B cell (primary cell): ENCODE data around the gene ATAD3C. TPM values are rescaled to one million over a fixed set of nuclear protein-coding genes. Genes with fewer than 3 reads are reported as not detected.
"Not testable (repeated sequence)": the region's sequence is repeated elsewhere in the genome, so short reads cannot be mapped to it uniquely, and the experiment has no call there.

ENCODE experiments used
- ATAC-seq: fragments of 200-7000 bp; cut with Tn5 transposase; one replicate; pipeline ENCODE4 v1.10.0; 2021; ENCODE audit warnings: low read depth, mild to moderate bottlenecking, moderate number of reproducible peaks, moderate library complexity
- CTCF ChIA-PET: fragments of 350-600 bp; sonication (Branson Sonifier 250); formaldehyde crosslinking; loops from one replicate; lab custom pipeline; 2021; ENCODE audit warnings: antibody characterized with exemption, inconsistent platforms; lab: Charles Lee
- POLR2A ChIA-PET: fragments of 350-600 bp; sonication (Branson Sonifier 250); formaldehyde crosslinking; loops from one replicate; lab custom pipeline; 2021; ENCODE audit warnings: antibody characterized with exemption; lab: Charles Lee
- DNase-seq: peaks from one replicate; pipeline ENCODE4 v3.0.0; 2013
- H2AFZ ChIP-seq: 2 replicates; pipeline ENCODE4 v1.6.1; 2012; ENCODE audit warnings: mild to moderate bottlenecking, low read depth, low read length; ENCODE audit not compliant: insufficient read depth, poor library complexity, severe bottlenecking
- H3K27ac ChIP-seq, 2 donors: 1 replicate in 1 of 2; 2 replicates in 1 of 2; pipeline ENCODE4 v1.5.1; 2012 to 2013; ENCODE audit warnings: low read length in 2 of 2, mild to moderate bottlenecking in 2 of 2, moderate library complexity in 1 of 2
- H3K27me3 ChIP-seq, 4 experiments: fragments of 200-600 bp in 1 of 4; sonication (generic) in 1 of 4; replicated peaks in 1 of 4; 1 replicate in 2 of 4; 2 replicates in 2 of 4; pipeline versions ENCODE4 v1.6.1 to v1.7.0; 2013 to 2016; ENCODE audit warnings: low read length in 3 of 4, mild to moderate bottlenecking in 2 of 4, mixed read lengths in 1 of 4, moderate library complexity in 1 of 4; ENCODE audit not compliant: insufficient read depth in 4 of 4, control insufficient read depth in 3 of 4; ENCODE audit errors: control extremely low read depth in 1 of 4
- H3K36me3 ChIP-seq, 2 experiments: replicated peaks in 1 of 2; 1 replicate in 1 of 2; 2 replicates in 1 of 2; pipeline versions ENCODE4 v1.6.1 to v1.7.1; 2013; ENCODE audit warnings: low read length in 1 of 2; ENCODE audit not compliant: insufficient read depth in 2 of 2, control insufficient read depth in 1 of 2; ENCODE audit errors: control extremely low read depth in 1 of 2, extremely low read depth in 1 of 2
- H3K4me1 ChIP-seq, 2 donors: fragments of 200-600 bp in 1 of 2; sonication (generic) in 1 of 2; 1 replicate in 1 of 2; 2 replicates in 1 of 2; pipeline versions ENCODE4 v1.5.1 to v1.6.1; 2013 to 2017; ENCODE audit warnings: low read length in 2 of 2; ENCODE audit not compliant: control insufficient read depth in 2 of 2, insufficient read depth in 2 of 2
- H3K4me2 ChIP-seq: replicated peaks from 2 replicates; pipeline ENCODE3; 2012; ENCODE audit warnings: mild to moderate bottlenecking, low read depth, low read length; ENCODE audit not compliant: poor library complexity, severe bottlenecking
- H3K4me3 ChIP-seq, 5 experiments: fragments of 200-600 bp in 1 of 5; sonication (generic) in 1 of 5; 1 replicate in 3 of 5; 2 replicates in 2 of 5; pipeline versions ENCODE4 v1.5.1 to v1.7.0; 2011 to 2016; ENCODE audit warnings: low read length in 4 of 5, mild to moderate bottlenecking in 4 of 5, low read depth in 2 of 5, control low read depth in 1 of 5, moderate library complexity in 1 of 5; ENCODE audit not compliant: insufficient read depth in 1 of 5; ENCODE audit errors: control extremely low read depth in 1 of 5, extremely low read depth in 1 of 5
- H3K79me2 ChIP-seq: fragments of 200-600 bp; sonication (generic); one replicate; pipeline ENCODE4 v1.6.0; 2016; ENCODE audit warnings: low read length; ENCODE audit not compliant: control insufficient read depth, insufficient read depth
- H3K9ac ChIP-seq: fragments of 200-600 bp; sonication (generic); 2 replicates; pipeline ENCODE4 v1.6.1; 2017; ENCODE audit warnings: mild to moderate bottlenecking, low read length, moderate library complexity
- H3K9me3 ChIP-seq, 3 donors: one replicate each; pipeline versions ENCODE4 v1.6.1 to v1.7.1; 2013; ENCODE audit warnings: low read length in 2 of 3; ENCODE audit not compliant: control insufficient read depth in 2 of 3, insufficient read depth in 1 of 3; ENCODE audit errors: control extremely low read depth in 1 of 3
- H4K20me1 ChIP-seq: 2 replicates; pipeline ENCODE4 v1.6.0; 2012; ENCODE audit warnings: mild to moderate bottlenecking, low read length; ENCODE audit not compliant: insufficient read depth, control insufficient read depth, poor library complexity, severe bottlenecking
- H3K27ac Mint-ChIP-seq: one replicate; pipeline ENCODE4 v1.8.0; 2021; ENCODE audit warnings: mixed read lengths
- H3K27me3 Mint-ChIP-seq: one replicate; pipeline ENCODE4 v1.8.0; 2021; ENCODE audit warnings: mixed read lengths
- H3K4me1 Mint-ChIP-seq: one replicate; pipeline ENCODE4 v1.8.0; 2021; ENCODE audit warnings: mixed read lengths
- H3K4me3 Mint-ChIP-seq: one replicate; pipeline ENCODE4 v1.8.0; 2021; ENCODE audit warnings: mixed read lengths
- H3K9me3 Mint-ChIP-seq: one replicate; pipeline ENCODE4 v1.8.0; 2022; ENCODE audit warnings: mixed read lengths; ENCODE audit not compliant: insufficient read depth
- CTCF ChIP-seq: fragments of 200-600 bp; IDR thresholded peaks from one replicate; pipeline ENCODE4 v1.8.0; 2022; ENCODE audit warnings: antibody characterized with exemption, mild to moderate bottlenecking
- EZH2 ChIP-seq: IDR thresholded peaks from 2 replicates; pipeline ENCODE4 v1.6.1; 2012; ENCODE audit warnings: borderline replicate concordance, low read depth, mild to moderate bottlenecking, moderate library complexity, low read length; ENCODE audit not compliant: insufficient read depth, poor library complexity, severe bottlenecking
- whole genome bisulfite sequencing: methylation state at CpG from one replicate; pipeline ENCODE4 v1.1.5; 2013; ENCODE audit warnings: missing lambda C conversion rate; ENCODE audit not compliant: insufficient coverage; 5-methylcytosine and 5-hydroxymethylcytosine counted together
- intact Hi-C: fragments of 100-400 bp; cut with micrococcal nuclease; formaldehyde crosslinking; loops from one replicate; pipeline ENCODE4 v1.10.0; 2022
- polyA plus RNA-seq: library from polyadenylated mRNA; depleted of rRNA; stranded (reverse); fragments of >200 nt; gene quantifications from 2 replicates; pipeline ENCODE4 v1.2.3, GENCODE V29; 2012
- total RNA-seq, 2 donors: library from RNA; stranded (reverse); fragments of 120-200 nt in 1 of 2; gene quantifications; 1 replicate in 1 of 2; 2 replicates in 1 of 2; pipeline versions ENCODE4 v1.2.3 to v1.2.4, GENCODE V29; 2013 to 2022

ATAD3C gene
- total and polyA plus RNA-seq, 2 donors (not counting 1 experiment from before 2014, with no cell fraction given) = 0.20 to 1.1 TPM

- intact Hi-C loops = no loop called here
- Histone ChIP-seq H3K9me3 (no peaks in the 10 kb centered on the region), H3K4me2 (no peak overlapping the region), H3K9ac (no peak overlapping the region), H3K4me1 (no peaks in the 10 kb centered on the region), H4K20me1 (no peaks in the 10 kb centered on the region), H3K36me3 (peaks cover 1 to 10% of the 10 kb centered on the region in 2 experiments), H3K27me3 (no peaks in the 10 kb centered on the region), H2AFZ (no peak overlapping the region), H3K79me2 (peaks cover 12% of the 10 kb centered on the region), H3K4me3 (no peak overlapping the region), H3K27ac (no peak overlapping the region)
- CTCF ChIA-PET = no interaction called here
- Mint-ChIP-seq H3K4me1 (peaks cover 3% of the 10 kb centered on the region), H3K27ac (no peak overlapping the region), H3K27me3 (no peaks in the 10 kb centered on the region), H3K4me3 (no peak overlapping the region), H3K9me3 (no peaks in the 10 kb centered on the region)
- DNase-seq (no peak), ATAC-seq (no peak)
- TF ChIP-seq EZH2 (no peak), CTCF (no peak)
- WGBS = 97% methylated on average over 15 of the region's 28 CpGs
- POLR2A ChIA-PET = no interaction called here
These were observed 68.6 kb downstream of the ATAD3C start for GRCh38 chr1:1517973-1518620.

- intact Hi-C loops, H3K4me1 Mint-ChIP-seq, CTCF ChIA-PET, H3K4me3 ChIP-seq, H3K27ac Mint-ChIP-seq, H3K27ac ChIP-seq, H4K20me1 ChIP-seq, H3K4me3 Mint-ChIP-seq, H3K9ac ChIP-seq, H3K9me3 ChIP-seq, H2AFZ ChIP-seq, H3K4me2 ChIP-seq, H3K4me1 ChIP-seq, H3K27me3 Mint-ChIP-seq, DNase-seq, ATAC-seq, POLR2A ChIA-PET, H3K9me3 Mint-ChIP-seq, H3K27me3 ChIP-seq: not testable (repeated sequence)
- H3K36me3 ChIP-seq = peaks cover 1 to 10% of the 10 kb centered on the region in 2 experiments
- WGBS = 88% methylated on average over 6 of the region's 19 CpGs
- peaks cover 12% of the 10 kb centered on the region for H3K79me2 ChIP-seq
These were observed 69.1 kb downstream of the ATAD3C start for GRCh38 chr1:1518621-1519007.

Other genes with a start within 250 kb of the ATAD3C start
- gene TNFRSF18, start 243.1 kb upstream of the ATAD3C start, total RNA-seq = 33.5 and 38.1 TPM in 2 replicates
- 10.1 and 25.2 TPM in 2 replicates for gene TNFRSF18, start 243.1 kb upstream of the ATAD3C start, polyA plus RNA-seq
- gene TNFRSF4, start 235.5 kb upstream of the ATAD3C start, total RNA-seq = 1.8 and 2.3 TPM in 2 replicates
- 0.63 and 1.9 TPM in 2 replicates for gene TNFRSF4, start 235.5 kb upstream of the ATAD3C start, polyA plus RNA-seq
- gene SDF4, start 217.7 kb upstream of the ATAD3C start, total RNA-seq = 143 and 151 TPM in 2 replicates
- 100 and 104 TPM in 2 replicates for gene SDF4, start 217.7 kb upstream of the ATAD3C start, polyA plus RNA-seq
- 21.0 TPM in 2 replicates for gene B3GALT6, start 217.5 kb upstream of the ATAD3C start, total RNA-seq
- 4.7 and 5.9 TPM in 2 replicates for gene B3GALT6, start 217.5 kb upstream of the ATAD3C start, polyA plus RNA-seq
- gene C1QTNF12, start 203.0 kb upstream of the ATAD3C start, total RNA-seq = 3.2 and 6.1 TPM in 2 replicates
- 1.2 and 1.8 TPM in 2 replicates for gene C1QTNF12, start 203.0 kb upstream of the ATAD3C start, polyA plus RNA-seq
- gene UBE2J2, start 175.8 kb upstream of the ATAD3C start, total RNA-seq = 115 and 120 TPM in 2 replicates
- gene UBE2J2, start 175.8 kb upstream of the ATAD3C start, polyA plus RNA-seq = 32.8 and 40.1 TPM in 2 replicates
- 7.3 and 10.6 TPM in 2 replicates for gene SCNN1D, start 169.3 kb upstream of the ATAD3C start, total RNA-seq
- gene SCNN1D, start 169.3 kb upstream of the ATAD3C start, polyA plus RNA-seq = 14.7 and 21.3 TPM in 2 replicates
- 40.7 and 49.1 TPM in 2 replicates for gene ACAP3, start 141.8 kb upstream of the ATAD3C start, total RNA-seq
- 124 and 126 TPM in 2 replicates for gene ACAP3, start 141.8 kb upstream of the ATAD3C start, polyA plus RNA-seq
- gene PUSL1, start 141.1 kb upstream of the ATAD3C start, total RNA-seq = 15.7 and 17.9 TPM in 2 replicates
- gene PUSL1, start 141.1 kb upstream of the ATAD3C start, polyA plus RNA-seq = 21.3 and 25.8 TPM in 2 replicates
- 149 and 167 TPM in 2 replicates for gene INTS11, start 125.0 kb upstream of the ATAD3C start, total RNA-seq
- gene INTS11, start 125.0 kb upstream of the ATAD3C start, polyA plus RNA-seq = 245 and 279 TPM in 2 replicates
- 18.8 and 21.6 TPM in 2 replicates for gene CPTP, start 124.9 kb upstream of the ATAD3C start, total RNA-seq
- 8.0 and 17.1 TPM in 2 replicates for gene CPTP, start 124.9 kb upstream of the ATAD3C start, polyA plus RNA-seq
- 4.0 and 4.1 TPM in 2 replicates for gene TAS1R3, start 118.4 kb upstream of the ATAD3C start, total RNA-seq
- gene TAS1R3, start 118.4 kb upstream of the ATAD3C start, polyA plus RNA-seq = 5.7 and 11.7 TPM in 2 replicates
- 46.1 and 48.2 TPM in 2 replicates for gene DVL1, start 100.3 kb upstream of the ATAD3C start, total RNA-seq
- 46.0 and 53.5 TPM in 2 replicates for gene DVL1, start 100.3 kb upstream of the ATAD3C start, polyA plus RNA-seq
- not detected in 2 replicates for gene MXRA8, start 91.1 kb upstream of the ATAD3C start, total RNA-seq
- 0.10 and 0.25 TPM in 2 replicates for gene MXRA8, start 91.1 kb upstream of the ATAD3C start, polyA plus RNA-seq
- 61.7 and 67.0 TPM in 2 replicates for gene AURKAIP1, start 74.5 kb upstream of the ATAD3C start, total RNA-seq
- gene AURKAIP1, start 74.5 kb upstream of the ATAD3C start, polyA plus RNA-seq = 47.3 and 61.1 TPM in 2 replicates
- 347 and 367 TPM in 2 replicates for gene CCNL2, start 50.4 kb upstream of the ATAD3C start, total RNA-seq
- gene CCNL2, start 50.4 kb upstream of the ATAD3C start, polyA plus RNA-seq = 263 and 333 TPM in 2 replicates
- 119 and 129 TPM in 2 replicates for gene MRPL20, start 42.4 kb upstream of the ATAD3C start, total RNA-seq
- 55.9 and 59.3 TPM in 2 replicates for gene MRPL20, start 42.4 kb upstream of the ATAD3C start, polyA plus RNA-seq
- gene ANKRD65, start 28.4 kb upstream of the ATAD3C start, total RNA-seq = not detected in 2 replicates
- 0.12 TPM in 1 of 2 replicates, not detected in the other for gene ANKRD65, start 28.4 kb upstream of the ATAD3C start, polyA plus RNA-seq
- not detected in 2 replicates for gene VWA1, start 14.0 kb upstream of the ATAD3C start, total RNA-seq
- 0.09 TPM in 1 of 2 replicates, not detected in the other for gene VWA1, start 14.0 kb upstream of the ATAD3C start, polyA plus RNA-seq
- 51.4 and 51.5 TPM in 2 replicates for gene ATAD3B, start 22.1 kb downstream of the ATAD3C start, total RNA-seq
- 50.9 and 62.0 TPM in 2 replicates for gene ATAD3B, start 22.1 kb downstream of the ATAD3C start, polyA plus RNA-seq
- 17.5 and 22.9 TPM in 2 replicates for gene ATAD3A, start 62.5 kb downstream of the ATAD3C start, total RNA-seq
- gene ATAD3A, start 62.5 kb downstream of the ATAD3C start, polyA plus RNA-seq = 17.8 and 18.2 TPM in 2 replicates
- 0.66 and 1.8 TPM in 2 replicates for gene TMEM240, start 90.9 kb downstream of the ATAD3C start, total RNA-seq
- 0.28 and 0.40 TPM in 2 replicates for gene TMEM240, start 90.9 kb downstream of the ATAD3C start, polyA plus RNA-seq
- 111 and 112 TPM in 2 replicates for gene SSU72, start 125.2 kb downstream of the ATAD3C start, total RNA-seq
- 86.8 and 108 TPM in 2 replicates for gene SSU72, start 125.2 kb downstream of the ATAD3C start, polyA plus RNA-seq
- gene FNDC10, start 150.4 kb downstream of the ATAD3C start, total RNA-seq = 1.4 and 1.6 TPM in 2 replicates
- gene FNDC10, start 150.4 kb downstream of the ATAD3C start, polyA plus RNA-seq = 0.52 and 1.4 TPM in 2 replicates
- gene MIB2, start 165.8 kb downstream of the ATAD3C start, total RNA-seq = 95.9 and 98.1 TPM in 2 replicates
- 94.0 and 152 TPM in 2 replicates for gene MIB2, start 165.8 kb downstream of the ATAD3C start, polyA plus RNA-seq
- 1.0 and 1.5 TPM in 2 replicates for gene MMP23B, start 182.5 kb downstream of the ATAD3C start, total RNA-seq
- gene MMP23B, start 182.5 kb downstream of the ATAD3C start, polyA plus RNA-seq = 1.7 and 3.4 TPM in 2 replicates
- 35.3 and 36.3 TPM in 2 replicates for gene CDK11B, start 209.3 kb downstream of the ATAD3C start, total RNA-seq
- gene CDK11B, start 209.3 kb downstream of the ATAD3C start, polyA plus RNA-seq = 14.1 and 19.6 TPM in 2 replicates
- gene SLC35E2B, start 243.1 kb downstream of the ATAD3C start, total RNA-seq = 107 and 111 TPM in 2 replicates
- 64.4 and 67.7 TPM in 2 replicates for gene SLC35E2B, start 243.1 kb downstream of the ATAD3C start, polyA plus RNA-seq